Ureter (tissue), 1 donor: Measurements from ENCODE around the gene SLC39A9. TPM values are rescaled to one million over a fixed set of nuclear protein-coding genes. Genes with fewer than 3 reads are reported as not detected.
A peak's percentile ranks its signal among the peaks of the same experiment; 100 is the strongest.

Source experiments
- DNase-seq: peaks from one replicate; pipeline ENCODE4 v3.0.0-alpha.2; 2020; ENCODE audit warnings: low spot score
- total RNA-seq: library from RNA; stranded (reverse); gene quantifications from one replicate; pipeline ENCODE4 v1.2.4, GENCODE V29; 2023
- donor health status: DM: yes; HTN: yes; CAD: no.

The SLC39A9 gene
- total RNA-seq: 66.4 TPM

- peak; percentile 97 for DNase-seq
Observed at GRCh38 chr14:69398053-69398817, at the start of gene SLC39A9, which contains the start of gene ERH. TSS of gene SLC39A9 (plus strand) at chr14:69398692. CDS start at chr14:69399370, 678 bp downstream. TSS of gene ERH (minus strand) at chr14:69398299. CDS start at chr14:69398233, 66 bp downstream.

GRCh38 chr14:69349091-69349777, 49.3 kb upstream of the SLC39A9 start:
- DNase-seq: no peak

GRCh38 chr14:69350892-69351291, 47.6 kb upstream of the SLC39A9 start:
- DNase-seq: no peak

- DNase-seq: no peak
Observed at GRCh38 chr14:69351385-69351784, 47.1 kb upstream of the SLC39A9 start.

GRCh38 chr14:69351911-69352310, 46.6 kb upstream of the SLC39A9 start:
- DNase-seq: no peak

GRCh38 chr14:69353168-69353567, 45.3 kb upstream of the SLC39A9 start:
- no peak for DNase-seq

GRCh38 chr14:69354383-69355153, 43.9 kb upstream of the SLC39A9 start:
- peak; percentile 58 for DNase-seq

GRCh38 chr14:69355154-69355597, 43.3 kb upstream of the SLC39A9 start:
- no peak for DNase-seq

GRCh38 chr14:69355607-69356281, 42.7 kb upstream of the SLC39A9 start:
- DNase-seq: peak; percentile 50

- no peak for DNase-seq
Observed at GRCh38 chr14:69356903-69357543, 41.5 kb upstream of the SLC39A9 start.

GRCh38 chr14:69357544-69358200, 40.8 kb upstream of the SLC39A9 start:
- DNase-seq: no peak

GRCh38 chr14:69358233-69358963, 40.1 kb upstream of the SLC39A9 start:
- DNase-seq: no peak

GRCh38 chr14:69358966-69359365, 39.5 kb upstream of the SLC39A9 start:
- DNase-seq: no peak

GRCh38 chr14:69360438-69361108, 37.9 kb upstream of the SLC39A9 start:
- DNase-seq: no peak

GRCh38 chr14:69363055-69363454, 35.4 kb upstream of the SLC39A9 start:
- DNase-seq: no peak

GRCh38 chr14:69363964-69364363, 34.5 kb upstream of the SLC39A9 start:
- DNase-seq: no peak

- DNase-seq: no peak
Observed at GRCh38 chr14:69364378-69364777, 34.1 kb upstream of the SLC39A9 start.

- no peak for DNase-seq
Observed at GRCh38 chr14:69366069-69366468, 32.4 kb upstream of the SLC39A9 start.

- DNase-seq: no peak
Observed at GRCh38 chr14:69366761-69367160, 31.7 kb upstream of the SLC39A9 start.
